ENCODE measurements around the gene CEMIP2. TPM values are rescaled to one million over a fixed set of nuclear protein-coding genes. Genes with fewer than 3 reads are reported as not detected.
A peak's percentile ranks its signal among the peaks of the same experiment; 100 is the strongest.

CEMIP2 gene
- total RNA-seq, 2 experiments from 2014 or later = 58.7 to 63.5 TPM

- intact Hi-C loops (cut with micrococcal nuclease) = loop anchor here (10.0 kb wide), 1 partner anchor 1348 kb away; the partner anchor contains the start of gene KLF9
- ChIA-PET POLR2A (interaction anchor here (0.6 kb wide), 2 partner anchors 23 to 89 kb away, joined by 3 read pairs; no protein-coding TSS in a partner anchor), CTCF (no interaction called here)
- TF ChIP-seq, protein P1, sequence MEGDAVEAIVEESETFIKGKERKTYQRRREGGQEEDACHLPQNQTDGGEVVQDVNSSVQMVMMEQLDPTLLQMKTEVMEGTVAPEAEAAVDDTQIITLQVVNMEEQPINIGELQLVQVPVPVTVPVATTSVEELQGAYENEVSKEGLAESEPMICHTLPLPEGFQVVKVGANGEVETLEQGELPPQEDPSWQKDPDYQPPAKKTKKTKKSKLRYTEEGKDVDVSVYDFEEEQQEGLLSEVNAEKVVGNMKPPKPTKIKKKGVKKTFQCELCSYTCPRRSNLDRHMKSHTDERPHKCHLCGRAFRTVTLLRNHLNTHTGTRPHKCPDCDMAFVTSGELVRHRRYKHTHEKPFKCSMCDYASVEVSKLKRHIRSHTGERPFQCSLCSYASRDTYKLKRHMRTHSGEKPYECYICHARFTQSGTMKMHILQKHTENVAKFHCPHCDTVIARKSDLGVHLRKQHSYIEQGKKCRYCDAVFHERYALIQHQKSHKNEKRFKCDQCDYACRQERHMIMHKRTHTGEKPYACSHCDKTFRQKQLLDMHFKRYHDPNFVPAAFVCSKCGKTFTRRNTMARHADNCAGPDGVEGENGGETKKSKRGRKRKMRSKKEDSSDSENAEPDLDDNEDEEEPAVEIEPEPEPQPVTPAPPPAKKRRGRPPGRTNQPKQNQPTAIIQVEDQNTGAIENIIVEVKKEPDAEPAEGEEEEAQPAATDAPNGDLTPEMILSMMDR (IDR thresholded peaks at IDR 0.05) = no peak
- H3K27me3 Mint-ChIP-seq = no peaks in the 10 kb centered on the region
- H3K36me3 Mint-ChIP-seq (ENCODE audit: low read depth) = peaks cover 47% of the 10 kb centered on the region
- peak overlapping the region; percentile 98 for H3K4me3 Mint-ChIP-seq
- peak overlapping the region; percentile 96 for H3K27ac Mint-ChIP-seq
- DNase-seq (no peak), ATAC-seq (no peak)
- no peaks in the 10 kb centered on the region for H3K9me3 Mint-ChIP-seq
- H3K4me1 Mint-ChIP-seq (ENCODE audit: low read depth) = peaks cover 72% of the 10 kb centered on the region
Observed at GRCh38 chr9:71762900-71763653, 5.2 kb downstream of the CEMIP2 start.

- CTCF ChIA-PET = no interaction called here
- peaks cover 80% of the 10 kb centered on the region for H3K4me1 Mint-ChIP-seq (ENCODE audit: low read depth)
- intact Hi-C loops (cut with micrococcal nuclease) = loop anchor here (10.0 kb wide), 1 partner anchor 1347 kb away; the partner anchor contains the start of gene KLF9
- H3K36me3 Mint-ChIP-seq (ENCODE audit: low read depth) = peaks cover 38% of the 10 kb centered on the region
- peak overlapping the region; percentile 69 for H3K27ac Mint-ChIP-seq
- no peaks in the 10 kb centered on the region for H3K9me3 Mint-ChIP-seq
- ATAC-seq (peak; percentile 21), DNase-seq (no peak)
- POLR2A ChIA-PET = no interaction called here
- peak overlapping the region; percentile 22 for H3K4me3 Mint-ChIP-seq
- TF ChIP-seq, protein P1 (IDR thresholded peaks at IDR 0.05) = no peak
- no peaks in the 10 kb centered on the region for H3K27me3 Mint-ChIP-seq
Observed at GRCh38 chr9:71761938-71762353, 6.4 kb downstream of the CEMIP2 start.

DNA sequence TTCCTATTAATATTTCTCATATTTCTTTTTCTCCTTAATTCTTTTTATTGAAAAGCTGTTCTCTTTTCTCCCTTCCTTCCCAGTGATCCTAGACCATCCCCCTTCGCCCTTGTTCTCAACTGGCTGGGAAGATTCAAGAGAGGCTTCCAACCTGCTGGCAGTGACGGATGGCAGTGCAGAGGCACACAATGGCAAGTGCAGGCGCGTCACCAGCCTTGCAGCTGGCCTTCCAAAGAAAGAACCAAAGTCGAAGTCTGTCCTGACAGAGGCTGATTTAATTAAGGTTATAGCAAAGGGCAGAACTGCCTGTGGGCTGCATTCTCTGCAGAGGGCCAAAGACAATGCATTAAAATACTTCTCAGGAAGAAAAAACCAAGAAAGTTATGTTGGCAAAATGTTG, 7.4 kb downstream of the CEMIP2 start:
- Mint-ChIP-seq H3K4me1 (ENCODE audit: low read depth) (peaks cover 83% of the 10 kb centered on the region), H3K9me3 (no peaks in the 10 kb centered on the region), H3K27me3 (no peaks in the 10 kb centered on the region), H3K27ac (peak overlapping the region; percentile 22), H3K4me3 (no peak overlapping the region), H3K36me3 (ENCODE audit: low read depth) (peaks cover 30% of the 10 kb centered on the region)
- DNase-seq = no peak
- TF ChIP-seq, protein P1 (IDR thresholded peaks at IDR 0.05) = no peak
- POLR2A ChIA-PET = no interaction called here
- CTCF ChIA-PET = interaction anchor here (1.2 kb wide), 1 partner anchor 146 kb away, joined by 3 read pairs; no protein-coding TSS in a partner anchor
- ATAC-seq = no peak
- intact Hi-C loops (cut with micrococcal nuclease) = loop anchor here (10.0 kb wide), 1 partner anchor 1346 kb away; the partner anchor contains the start of gene KLF9

GRCh38 chr9:71758785-71759184, 9.5 kb downstream of the CEMIP2 start:
- ATAC-seq (no peak), DNase-seq (no peak)
- TF ChIP-seq, protein P1 (IDR thresholded peaks at IDR 0.05) = no peak
- ChIA-PET POLR2A (no interaction called here), CTCF (no interaction called here)
- Mint-ChIP-seq H3K9me3 (no peaks in the 10 kb centered on the region), H3K27me3 (no peaks in the 10 kb centered on the region), H3K4me1 (ENCODE audit: low read depth) (peaks cover 75% of the 10 kb centered on the region), H3K27ac (no peak overlapping the region), H3K4me3 (no peak overlapping the region), H3K36me3 (ENCODE audit: low read depth) (peaks cover 28% of the 10 kb centered on the region)
- intact Hi-C loops (cut with micrococcal nuclease) = no loop called here

DNA sequence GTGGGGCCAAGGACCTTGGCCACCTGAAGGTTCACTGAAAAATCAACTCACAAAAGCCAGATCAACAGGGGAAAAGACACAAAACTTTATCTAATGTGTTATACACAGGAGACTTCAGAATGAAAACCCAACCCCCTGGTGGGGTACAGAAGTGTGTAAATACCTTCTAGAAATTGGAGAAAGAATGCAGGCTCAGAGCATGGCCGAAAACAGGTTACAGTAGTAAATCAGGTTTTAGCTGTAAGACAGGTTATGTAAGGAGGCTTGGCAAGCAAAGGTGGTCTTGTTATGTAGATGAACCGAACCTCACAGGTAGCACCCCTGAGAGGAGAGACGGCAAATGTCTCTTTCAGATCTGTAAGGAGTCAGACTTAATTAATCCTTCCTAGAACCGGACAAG, 10.0 kb downstream of the CEMIP2 start:
- peaks cover 25% of the 10 kb centered on the region for H3K36me3 Mint-ChIP-seq (ENCODE audit: low read depth)
- ChIA-PET POLR2A (no interaction called here), CTCF (no interaction called here)
- ATAC-seq (no peak), DNase-seq (no peak)
- H3K9me3 Mint-ChIP-seq = no peaks in the 10 kb centered on the region
- intact Hi-C loops (cut with micrococcal nuclease) = no loop called here
- H3K4me1 Mint-ChIP-seq (ENCODE audit: low read depth) = peaks cover 72% of the 10 kb centered on the region
- TF ChIP-seq, protein P1 (IDR thresholded peaks at IDR 0.05) = no peak
- no peak overlapping the region for H3K4me3 Mint-ChIP-seq
- no peak overlapping the region for H3K27ac Mint-ChIP-seq
- H3K27me3 Mint-ChIP-seq = no peaks in the 10 kb centered on the region

Data from activated CD8-positive, alpha-beta T cell treated with anti-CD3 and anti-CD28 coated beads for 36 hours (primary cell).